HepG2 (cell line): Measurements from ENCODE around the gene TPSAB1.

ENCODE experiments used
- ATF1 ChIP-seq: IDR thresholded peaks from 2 replicates; pipeline ENCODE4 v1.6.1; 2016; ENCODE audit warnings: mild to moderate bottlenecking, control low read depth
- EZH2 ChIP-seq: conservative IDR thresholded peaks from 2 replicates; pipeline ENCODE4 v1.6.1; 2012; ENCODE audit warnings: mild to moderate bottlenecking, low read depth, low read length, moderate library complexity
- RFX1 ChIP-seq: fragments of 450-650 bp; IDR thresholded peaks from 2 replicates; pipeline ENCODE4 v1.6.1; 2017
- TAF1 ChIP-seq: sonication (generic); formaldehyde crosslinking; IDR thresholded peaks from 2 replicates; pipeline ENCODE4 v1.4.0; 2020; ENCODE audit warnings: missing genetic modification reagents
- ZNF557 ChIP-seq: sonication (generic); formaldehyde crosslinking; IDR thresholded peaks from 2 replicates; pipeline ENCODE4 v1.4.0; 2020; ENCODE audit warnings: missing genetic modification reagents
- TF ChIP-seq, protein P1 (sequence below): sonication (generic); formaldehyde crosslinking; conservative IDR thresholded peaks from 2 replicates; pipeline ENCODE4 v1.4.0; 2020; ENCODE audit warnings: missing genetic modification reagents
- TF ChIP-seq, protein P2 (sequence below), 2 experiments: sonication (generic) in 1 of 2; formaldehyde crosslinking in 1 of 2; IDR thresholded peaks; 2 replicates each; pipeline versions ENCODE4 v1.5.1 to v1.6.1; 2011 to 2020; ENCODE audit warnings: borderline replicate concordance in 1 of 2, low read depth in 1 of 2, low read length in 1 of 2, mild to moderate bottlenecking in 1 of 2, missing genetic modification reagents in 1 of 2, moderate library complexity in 1 of 2
- TF ChIP-seq, protein P3 (sequence below): sonication (generic); formaldehyde crosslinking; IDR thresholded peaks from 2 replicates; pipeline ENCODE4 v1.4.0; 2020; ENCODE audit warnings: missing genetic modification reagents, mild to moderate bottlenecking, borderline replicate concordance

DNA sequence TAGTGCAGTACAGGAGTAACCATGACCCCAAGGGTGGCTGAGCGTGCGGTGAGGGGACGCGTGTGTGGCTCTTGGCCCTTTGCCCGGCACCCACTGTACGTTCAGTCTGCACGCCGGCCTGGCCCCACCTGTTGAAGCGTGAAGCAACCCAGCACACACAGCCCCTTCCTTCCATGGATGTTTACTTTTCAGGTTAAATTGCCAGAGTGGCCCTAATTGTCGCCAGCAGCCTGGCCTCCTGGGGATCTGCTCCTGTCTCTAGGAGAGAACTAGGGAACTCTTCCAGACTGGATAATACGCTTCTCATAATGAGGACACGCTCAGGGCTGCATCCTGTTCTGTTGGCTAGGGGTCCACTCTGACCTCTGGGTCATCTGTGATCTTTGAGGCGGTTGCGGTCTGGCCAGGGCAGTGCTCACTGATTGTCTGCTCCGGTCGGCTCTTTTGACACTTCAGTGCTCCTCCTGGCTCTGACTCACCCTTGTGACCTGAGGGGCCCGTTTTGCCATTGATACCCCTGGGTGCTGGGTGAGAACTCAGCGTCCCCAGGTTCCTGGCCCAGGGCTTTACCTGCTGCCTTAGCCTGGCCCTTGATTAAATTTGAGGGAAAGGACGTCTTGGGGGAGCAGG is 43.2 kb upstream of the TPSAB1 start:
- TF ChIP-seq, protein P1, sequence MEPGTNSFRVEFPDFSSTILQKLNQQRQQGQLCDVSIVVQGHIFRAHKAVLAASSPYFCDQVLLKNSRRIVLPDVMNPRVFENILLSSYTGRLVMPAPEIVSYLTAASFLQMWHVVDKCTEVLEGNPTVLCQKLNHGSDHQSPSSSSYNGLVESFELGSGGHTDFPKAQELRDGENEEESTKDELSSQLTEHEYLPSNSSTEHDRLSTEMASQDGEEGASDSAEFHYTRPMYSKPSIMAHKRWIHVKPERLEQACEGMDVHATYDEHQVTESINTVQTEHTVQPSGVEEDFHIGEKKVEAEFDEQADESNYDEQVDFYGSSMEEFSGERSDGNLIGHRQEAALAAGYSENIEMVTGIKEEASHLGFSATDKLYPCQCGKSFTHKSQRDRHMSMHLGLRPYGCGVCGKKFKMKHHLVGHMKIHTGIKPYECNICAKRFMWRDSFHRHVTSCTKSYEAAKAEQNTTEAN, result no peak
- no peak for TF ChIP-seq TAF1 (CRISPR knock-in tag)
- TF ChIP-seq RFX1, result no peak
- TF ChIP-seq, protein P2, sequence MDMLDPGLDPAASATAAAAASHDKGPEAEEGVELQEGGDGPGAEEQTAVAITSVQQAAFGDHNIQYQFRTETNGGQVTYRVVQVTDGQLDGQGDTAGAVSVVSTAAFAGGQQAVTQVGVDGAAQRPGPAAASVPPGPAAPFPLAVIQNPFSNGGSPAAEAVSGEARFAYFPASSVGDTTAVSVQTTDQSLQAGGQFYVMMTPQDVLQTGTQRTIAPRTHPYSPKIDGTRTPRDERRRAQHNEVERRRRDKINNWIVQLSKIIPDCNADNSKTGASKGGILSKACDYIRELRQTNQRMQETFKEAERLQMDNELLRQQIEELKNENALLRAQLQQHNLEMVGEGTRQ (IDR thresholded peaks at IDR 0.05; ENCODE audit: low read depth, low read length), result no peak
- TF ChIP-seq, protein P2 (CRISPR knock-in tag; IDR thresholded peaks at IDR 0.05; ENCODE audit: borderline replicate concordance), result no peak
- TF ChIP-seq, protein P3, sequence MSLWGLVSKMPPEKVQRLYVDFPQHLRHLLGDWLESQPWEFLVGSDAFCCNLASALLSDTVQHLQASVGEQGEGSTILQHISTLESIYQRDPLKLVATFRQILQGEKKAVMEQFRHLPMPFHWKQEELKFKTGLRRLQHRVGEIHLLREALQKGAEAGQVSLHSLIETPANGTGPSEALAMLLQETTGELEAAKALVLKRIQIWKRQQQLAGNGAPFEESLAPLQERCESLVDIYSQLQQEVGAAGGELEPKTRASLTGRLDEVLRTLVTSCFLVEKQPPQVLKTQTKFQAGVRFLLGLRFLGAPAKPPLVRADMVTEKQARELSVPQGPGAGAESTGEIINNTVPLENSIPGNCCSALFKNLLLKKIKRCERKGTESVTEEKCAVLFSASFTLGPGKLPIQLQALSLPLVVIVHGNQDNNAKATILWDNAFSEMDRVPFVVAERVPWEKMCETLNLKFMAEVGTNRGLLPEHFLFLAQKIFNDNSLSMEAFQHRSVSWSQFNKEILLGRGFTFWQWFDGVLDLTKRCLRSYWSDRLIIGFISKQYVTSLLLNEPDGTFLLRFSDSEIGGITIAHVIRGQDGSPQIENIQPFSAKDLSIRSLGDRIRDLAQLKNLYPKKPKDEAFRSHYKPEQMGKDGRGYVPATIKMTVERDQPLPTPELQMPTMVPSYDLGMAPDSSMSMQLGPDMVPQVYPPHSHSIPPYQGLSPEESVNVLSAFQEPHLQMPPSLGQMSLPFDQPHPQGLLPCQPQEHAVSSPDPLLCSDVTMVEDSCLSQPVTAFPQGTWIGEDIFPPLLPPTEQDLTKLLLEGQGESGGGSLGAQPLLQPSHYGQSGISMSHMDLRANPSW, result no peak
- TF ChIP-seq ATF1 (CRISPR knock-in tag), result no peak
- no peak for TF ChIP-seq EZH2
- TF ChIP-seq ZNF557 (CRISPR knock-in tag), result no peak
